C4-2B (cell line): ENCODE measurements around the gene ARHGEF2.

ENCODE experiments used
- ZFX ChIP-seq: fragments of 450-650 bp; IDR thresholded peaks from 2 replicates; pipeline ENCODE4 v1.6.1; 2017
- TF ChIP-seq, protein P1 (sequence below): fragments of 450-650 bp; conservative IDR thresholded peaks from 2 replicates; pipeline ENCODE4 v1.5.1; 2017; ENCODE audit warnings: mild to moderate bottlenecking

- TF ChIP-seq, protein P1, sequence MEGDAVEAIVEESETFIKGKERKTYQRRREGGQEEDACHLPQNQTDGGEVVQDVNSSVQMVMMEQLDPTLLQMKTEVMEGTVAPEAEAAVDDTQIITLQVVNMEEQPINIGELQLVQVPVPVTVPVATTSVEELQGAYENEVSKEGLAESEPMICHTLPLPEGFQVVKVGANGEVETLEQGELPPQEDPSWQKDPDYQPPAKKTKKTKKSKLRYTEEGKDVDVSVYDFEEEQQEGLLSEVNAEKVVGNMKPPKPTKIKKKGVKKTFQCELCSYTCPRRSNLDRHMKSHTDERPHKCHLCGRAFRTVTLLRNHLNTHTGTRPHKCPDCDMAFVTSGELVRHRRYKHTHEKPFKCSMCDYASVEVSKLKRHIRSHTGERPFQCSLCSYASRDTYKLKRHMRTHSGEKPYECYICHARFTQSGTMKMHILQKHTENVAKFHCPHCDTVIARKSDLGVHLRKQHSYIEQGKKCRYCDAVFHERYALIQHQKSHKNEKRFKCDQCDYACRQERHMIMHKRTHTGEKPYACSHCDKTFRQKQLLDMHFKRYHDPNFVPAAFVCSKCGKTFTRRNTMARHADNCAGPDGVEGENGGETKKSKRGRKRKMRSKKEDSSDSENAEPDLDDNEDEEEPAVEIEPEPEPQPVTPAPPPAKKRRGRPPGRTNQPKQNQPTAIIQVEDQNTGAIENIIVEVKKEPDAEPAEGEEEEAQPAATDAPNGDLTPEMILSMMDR = no peak
- no peak for TF ChIP-seq ZFX
Observed at GRCh38 chr1:155971910-155972809, 6.2 kb downstream of the ARHGEF2 start.
